NCI-H2029 (cell line): Measurements from ENCODE around the gene PLPP6.
"Not testable (repeated sequence)": the region's sequence is repeated elsewhere in the genome, so short reads cannot be mapped to it uniquely, and the experiment has no call there.

Experiments used
- DNase-seq: peaks from one replicate; lab custom pipeline; 2025; lab: John Stamatoyannopoulos, UW

The PLPP6 gene

DNA sequence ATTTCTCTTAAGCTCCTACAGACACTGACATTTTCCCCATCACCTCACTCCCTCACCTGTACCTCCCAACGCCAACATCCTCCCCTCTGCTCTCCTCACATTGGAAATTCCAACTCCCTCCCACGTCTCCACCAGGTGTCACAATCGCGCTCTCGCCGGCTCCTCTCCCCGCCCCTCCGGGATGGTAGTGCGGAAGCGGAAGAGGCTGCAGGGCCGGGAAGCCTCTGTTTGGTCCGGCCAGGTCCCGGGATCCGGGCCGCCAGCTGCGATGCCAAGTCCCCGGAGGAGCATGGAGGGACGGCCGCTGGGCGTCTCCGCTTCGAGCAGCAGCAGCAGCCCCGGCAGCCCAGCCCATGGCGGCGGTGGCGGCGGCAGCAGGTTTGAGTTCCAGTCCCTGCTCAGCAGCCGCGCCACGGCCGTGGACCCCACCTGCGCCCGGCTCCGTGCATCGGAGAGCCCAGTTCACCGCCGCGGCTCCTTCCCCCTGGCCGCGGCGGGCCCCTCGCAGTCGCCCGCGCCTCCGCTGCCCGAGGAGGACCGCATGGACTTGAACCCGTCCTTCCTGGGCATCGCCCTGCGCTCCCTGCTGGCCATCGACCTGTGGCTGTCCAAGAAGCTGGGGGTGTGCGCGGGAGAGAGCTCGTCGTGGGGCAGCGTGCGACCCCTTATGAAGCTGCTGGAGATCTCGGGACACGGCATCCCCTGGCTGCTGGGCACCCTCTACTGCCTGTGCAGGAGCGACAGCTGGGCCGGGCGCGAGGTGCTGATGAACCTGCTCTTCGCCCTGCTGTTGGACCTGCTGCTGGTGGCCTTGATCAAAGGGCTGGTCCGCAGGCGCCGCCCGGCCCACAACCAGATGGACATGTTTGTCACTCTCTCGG lies at the start of gene PLPP6:
Gene PLPP6 (plus strand): TSS at position 187 of the 881 bp plus-strand sequence. CDS start 82 bp downstream, at position 269.
- peak; percentile 79 for DNase-seq

GRCh38 chr9:4614627-4615026 lies 47.5 kb upstream of the PLPP6 start:
- DNase-seq, result no peak

- DNase-seq, result no peak
These were observed 46.8 kb upstream of the PLPP6 start for GRCh38 chr9:4615251-4615650.

DNA sequence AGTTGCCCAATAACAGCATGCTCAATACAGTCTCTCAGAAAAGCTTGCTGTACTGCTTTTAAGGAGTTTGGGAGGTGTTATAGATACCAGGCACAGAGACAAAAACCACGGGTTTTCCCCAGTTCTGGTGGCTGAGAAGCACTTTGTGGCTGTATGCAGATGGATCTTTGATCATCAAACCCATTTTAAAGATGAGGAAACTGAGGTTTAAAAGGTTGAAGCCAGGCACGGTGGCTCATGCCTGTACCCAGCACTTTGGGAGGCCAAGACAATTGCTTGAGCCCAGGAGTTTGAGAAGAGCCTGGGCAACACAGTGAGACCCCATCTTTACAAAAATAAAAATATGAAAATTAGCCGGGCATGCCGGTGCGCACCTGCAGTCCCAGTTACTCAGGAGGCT lies 46.3 kb upstream of the PLPP6 start:
- no peak for DNase-seq

- no peak for DNase-seq
These were observed 44.3 kb upstream of the PLPP6 start for GRCh38 chr9:4617752-4618151.

GRCh38 chr9:4618700-4619099 lies 43.4 kb upstream of the PLPP6 start:
- DNase-seq, result no peak

GRCh38 chr9:4620057-4620765 lies 41.9 kb upstream of the PLPP6 start:
- no peak for DNase-seq

GRCh38 chr9:4620881-4621555 lies 41.1 kb upstream of the PLPP6 start:
- no peak for DNase-seq

DNA sequence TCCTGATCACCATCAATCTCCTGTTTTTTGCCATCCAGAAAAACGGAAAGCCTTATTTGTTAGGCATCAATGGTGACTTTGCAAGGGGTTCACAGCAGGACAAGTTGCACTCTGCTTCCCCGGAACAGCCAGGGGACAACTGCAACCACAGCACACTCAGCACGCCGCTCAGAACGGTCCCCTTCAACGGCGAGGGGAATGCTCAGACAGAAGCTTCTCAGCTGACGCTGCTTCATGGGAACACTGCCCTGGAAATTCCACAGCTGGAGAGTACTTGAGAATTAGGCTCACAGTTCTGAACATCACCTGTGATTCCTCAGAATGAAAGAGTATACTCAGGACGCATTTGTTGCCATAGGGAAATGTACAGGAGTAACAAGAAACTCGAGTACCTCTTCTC lies 40.1 kb upstream of the PLPP6 start:
- DNase-seq, result no peak

DNA sequence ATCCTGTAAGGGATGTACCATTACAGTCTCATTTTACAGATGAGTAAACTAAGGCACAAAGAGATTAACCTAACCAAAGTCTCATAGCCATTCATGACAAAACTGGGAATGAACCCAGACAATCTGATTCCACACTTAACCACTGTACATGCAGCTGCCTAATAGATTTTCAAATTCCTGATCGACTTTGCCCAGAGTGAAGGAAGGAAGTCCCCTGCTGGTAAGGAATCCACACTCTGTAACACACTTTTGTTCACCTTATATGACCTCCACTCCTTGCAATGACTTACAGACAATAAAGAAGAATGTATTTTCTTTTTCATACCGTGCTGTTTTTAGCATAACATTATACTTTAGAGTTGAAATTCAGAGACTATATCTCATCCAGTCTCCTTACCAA lies 31.3 kb upstream of the PLPP6 start:
- no peak for DNase-seq

DNA sequence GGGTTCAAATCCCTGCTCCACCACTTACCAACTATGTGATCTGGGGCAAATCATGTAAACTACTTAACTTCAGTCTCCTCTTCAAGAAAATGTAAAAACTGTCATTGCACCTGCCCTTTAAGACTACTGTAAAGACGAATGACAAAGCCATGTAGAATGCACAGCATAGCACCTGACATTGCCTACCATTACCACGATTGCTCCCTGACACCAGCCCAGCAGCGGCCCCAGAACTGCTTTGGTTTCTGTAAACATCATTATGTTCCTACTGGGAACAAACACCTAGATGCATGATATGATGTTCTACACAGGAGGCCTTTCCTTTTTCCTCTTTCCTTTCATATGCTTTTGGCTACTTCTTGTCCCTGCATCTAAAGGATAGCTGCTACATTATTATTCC lies 23.1 kb upstream of the PLPP6 start:
- no peak for DNase-seq

- DNase-seq, result no peak
These were observed 22.7 kb upstream of the PLPP6 start for GRCh38 chr9:4639420-4639819.

GRCh38 chr9:4640027-4640426 lies 22.1 kb upstream of the PLPP6 start:
- DNase-seq, result no peak

GRCh38 chr9:4642351-4642750 lies 19.7 kb upstream of the PLPP6 start:
- no peak for DNase-seq

- DNase-seq, result no peak
These were observed 8.0 kb upstream of the PLPP6 start for GRCh38 chr9:4654084-4654483.

- DNase-seq, result no peak
These were observed 7.6 kb upstream of the PLPP6 start for GRCh38 chr9:4654538-4654937.

- not testable (repeated sequence) for DNase-seq
These were observed 5.9 kb upstream of the PLPP6 start for GRCh38 chr9:4656196-4656595.

- no peak for DNase-seq
These were observed 5.5 kb upstream of the PLPP6 start for GRCh38 chr9:4656621-4657020.

DNA sequence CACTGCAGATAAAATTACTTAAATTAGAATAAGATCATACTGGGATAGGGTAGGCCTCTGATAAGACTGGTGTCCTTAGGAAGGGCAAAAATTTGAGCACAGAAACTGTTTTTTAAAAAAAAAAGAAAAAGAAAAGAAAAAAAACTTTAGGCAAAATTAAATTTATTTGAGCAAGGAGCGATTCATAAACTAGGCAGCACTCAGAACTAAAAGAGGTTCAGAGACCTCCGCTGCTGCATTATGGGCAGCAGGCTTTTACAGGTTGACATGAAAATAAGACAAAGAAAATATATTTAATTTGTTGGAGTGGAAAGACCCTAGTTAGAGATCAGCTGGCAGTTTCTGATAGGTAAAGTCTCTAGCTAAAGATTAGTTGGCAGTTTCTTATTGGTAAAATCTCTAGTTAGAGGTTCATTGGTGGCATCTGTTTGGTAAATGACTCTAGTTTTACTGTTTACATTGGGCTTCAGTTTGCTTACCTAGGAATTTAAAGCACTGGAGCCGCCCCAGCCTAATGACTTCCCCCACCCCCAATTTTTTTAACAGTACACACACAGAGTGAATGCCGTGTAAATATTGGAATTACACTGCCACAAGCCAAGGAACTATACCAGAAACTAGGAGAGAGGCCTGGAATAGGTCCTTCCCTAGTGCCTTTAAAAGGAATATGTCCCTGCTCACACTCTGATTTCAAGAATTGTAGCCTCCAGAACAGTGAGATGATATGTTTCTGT lies 4.5 kb upstream of the PLPP6 start:
- no peak for DNase-seq

- not testable (repeated sequence) for DNase-seq
These were observed 1.4 kb upstream of the PLPP6 start for GRCh38 chr9:4660665-4661064.

GRCh38 chr9:4661165-4661564 lies 929 bp upstream of the PLPP6 start:
- DNase-seq, result no peak

- no peak for DNase-seq
These were observed 483 bp upstream of the PLPP6 start for GRCh38 chr9:4661611-4662010.
